Measurements from ENCODE around the gene PLEKHD1.
A peak's percentile ranks its signal among the peaks of the same experiment; 100 is the strongest.

The PLEKHD1 gene

GRCh38 chr14:69572841-69573135 lies 88.3 kb downstream of the PLEKHD1 start:
- DNase-seq = no peak
- in situ Hi-C loops (cut with MboI; ENCODE audit: low pct_unique_long_range_greater_than_20kb, low sequenced_read_pairs) = loop anchor here (10.0 kb wide), 1 partner anchor 452 kb away; no protein-coding TSS in a partner anchor

GRCh38 chr14:69573205-69573830 lies 88.8 kb downstream of the PLEKHD1 start:
- in situ Hi-C loops (cut with MboI; ENCODE audit: low pct_unique_long_range_greater_than_20kb, low sequenced_read_pairs) = loop anchor here (10.0 kb wide), 1 partner anchor 451 kb away; no protein-coding TSS in a partner anchor
- no peak for DNase-seq

- in situ Hi-C loops (cut with MboI; ENCODE audit: low pct_unique_long_range_greater_than_20kb, low sequenced_read_pairs) = loop anchor here (10.0 kb wide), 1 partner anchor 451 kb away; no protein-coding TSS in a partner anchor
- no peak for DNase-seq
These were observed 89.3 kb downstream of the PLEKHD1 start for GRCh38 chr14:69573831-69574262.

GRCh38 chr14:69574263-69574953 lies 89.9 kb downstream of the PLEKHD1 start, which contains the start of gene CCDC177:
Gene CCDC177 (minus strand): TSS chr14:69574871. CDS start chr14:69573622, 1,249 bp downstream.
- peak; percentile 40 for DNase-seq
- in situ Hi-C loops (cut with MboI; ENCODE audit: low pct_unique_long_range_greater_than_20kb, low sequenced_read_pairs) = loop anchor here (10.0 kb wide), 1 partner anchor 450 kb away; no protein-coding TSS in a partner anchor

GRCh38 chr14:69574954-69575295 lies 90.4 kb downstream of the PLEKHD1 start:
- DNase-seq = no peak
- in situ Hi-C loops (cut with MboI; ENCODE audit: low pct_unique_long_range_greater_than_20kb, low sequenced_read_pairs) = loop anchor here (10.0 kb wide), 1 partner anchor 450 kb away; no protein-coding TSS in a partner anchor

- no peak for DNase-seq
- in situ Hi-C loops (cut with MboI; ENCODE audit: low pct_unique_long_range_greater_than_20kb, low sequenced_read_pairs) = loop anchor here (10.0 kb wide), 1 partner anchor 445 kb away; no protein-coding TSS in a partner anchor
These were observed 94.9 kb downstream of the PLEKHD1 start for GRCh38 chr14:69579476-69579875.

GRCh38 chr14:69580009-69580577 lies 95.6 kb downstream of the PLEKHD1 start:
- in situ Hi-C loops (cut with MboI; ENCODE audit: low pct_unique_long_range_greater_than_20kb, low sequenced_read_pairs) = no loop called here
- DNase-seq = peak; percentile 68

Measured in KBM-7 (cell line).